ENCODE measurements around the gene TRAF3. TPM values are rescaled to one million over a fixed set of nuclear protein-coding genes. Genes with fewer than 3 reads are reported as not detected.

Gene TRAF3
- total RNA-seq, 2 experiments from 2014 or later: 28.9 to 31.0 TPM

GRCh38 chr14:102878174-102878969, 101.1 kb downstream of the TRAF3 start:
- H3K27me3 Mint-ChIP-seq (ENCODE audit: low read depth): no peaks in the 10 kb centered on the region
- H3K27ac Mint-ChIP-seq: no peak overlapping the region
- H3K4me1 Mint-ChIP-seq (ENCODE audit: low read depth): no peaks in the 10 kb centered on the region

DNA sequence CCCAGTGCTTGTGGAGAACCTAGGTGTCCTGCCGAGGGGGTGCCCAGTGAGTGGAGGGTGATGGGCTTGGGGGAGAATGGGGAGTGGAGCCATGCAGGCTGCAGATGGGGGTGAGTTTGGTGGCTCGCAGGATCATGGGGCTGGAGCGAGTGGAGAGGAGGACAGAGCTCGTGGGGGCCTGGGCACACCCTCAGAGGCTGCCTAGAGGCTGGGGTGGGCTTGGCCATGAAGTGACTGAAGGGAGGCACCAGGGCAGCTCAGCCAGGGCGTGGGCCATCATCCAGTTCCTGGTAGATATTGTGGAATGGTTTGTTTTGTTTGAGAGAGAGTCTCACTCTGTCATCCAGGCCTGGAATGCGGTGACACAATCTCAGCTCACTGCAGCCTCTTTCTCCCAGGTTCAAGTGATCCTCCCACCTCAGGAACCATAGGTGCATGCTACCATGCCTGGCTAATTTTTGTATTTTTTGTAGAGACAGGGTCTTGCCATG, 101.8 kb downstream of the TRAF3 start:
- ChIA-PET POLR2A (no interaction called here), CTCF (no interaction called here)
- H3K36me3 Mint-ChIP-seq (ENCODE audit: low read depth): peaks cover 12% of the 10 kb centered on the region
- no peak overlapping the region for H3K4me3 Mint-ChIP-seq
- no peaks in the 10 kb centered on the region for H3K27me3 Mint-ChIP-seq (ENCODE audit: low read depth)
- DNase-seq (no peak), ATAC-seq (no peak)
- no peaks in the 10 kb centered on the region for H3K4me1 Mint-ChIP-seq (ENCODE audit: low read depth)
- no peak overlapping the region for H3K27ac Mint-ChIP-seq
- no peaks in the 10 kb centered on the region for H3K9me3 Mint-ChIP-seq (ENCODE audit: insufficient read depth)

More at GRCh38 chr14:102878174-102878969, 101.1 kb downstream of the TRAF3 start:
- ChIA-PET CTCF (interaction anchor here (1.0 to 1.3 kb wide), 2 partner anchors 104 to 184 kb away, joined by 3 to 4 read pairs; no protein-coding TSS in a partner anchor), POLR2A (no interaction called here)
- DNase-seq: no peak
- H3K9me3 Mint-ChIP-seq (ENCODE audit: insufficient read depth): no peaks in the 10 kb centered on the region
- H3K36me3 Mint-ChIP-seq (ENCODE audit: low read depth): peaks cover 12% of the 10 kb centered on the region
- H3K4me3 Mint-ChIP-seq: no peak overlapping the region
- no peak for ATAC-seq

GRCh38 chr14:102882226-102882906, 105.1 kb downstream of the TRAF3 start:
- H3K27me3 Mint-ChIP-seq (ENCODE audit: low read depth): no peaks in the 10 kb centered on the region
- H3K9me3 Mint-ChIP-seq (ENCODE audit: insufficient read depth): no peaks in the 10 kb centered on the region
- no peak overlapping the region for H3K4me3 Mint-ChIP-seq
- ChIA-PET POLR2A (no interaction called here), CTCF (no interaction called here)
- H3K27ac Mint-ChIP-seq: no peak overlapping the region
- no peak for ATAC-seq
- H3K36me3 Mint-ChIP-seq (ENCODE audit: low read depth): peaks cover 13% of the 10 kb centered on the region
- no peak for DNase-seq
- H3K4me1 Mint-ChIP-seq (ENCODE audit: low read depth): no peaks in the 10 kb centered on the region

- H3K36me3 Mint-ChIP-seq (ENCODE audit: low read depth): peaks cover 13% of the 10 kb centered on the region
- H3K9me3 Mint-ChIP-seq (ENCODE audit: insufficient read depth): no peaks in the 10 kb centered on the region
- no peak overlapping the region for H3K4me3 Mint-ChIP-seq
- CTCF ChIA-PET: no interaction called here
- DNase-seq: no peak
- no peak overlapping the region for H3K27ac Mint-ChIP-seq
- no peak for ATAC-seq
- no peaks in the 10 kb centered on the region for H3K4me1 Mint-ChIP-seq (ENCODE audit: low read depth)
- H3K27me3 Mint-ChIP-seq (ENCODE audit: low read depth): no peaks in the 10 kb centered on the region
- POLR2A ChIA-PET: no interaction called here
Measured at GRCh38 chr14:102883089-102883541, 105.9 kb downstream of the TRAF3 start.

- no peak overlapping the region for H3K27ac Mint-ChIP-seq
- H3K4me3 Mint-ChIP-seq: no peak overlapping the region
- no peak for ATAC-seq
- H3K9me3 Mint-ChIP-seq (ENCODE audit: insufficient read depth): no peaks in the 10 kb centered on the region
- H3K36me3 Mint-ChIP-seq (ENCODE audit: low read depth): peaks cover 13% of the 10 kb centered on the region
- no peaks in the 10 kb centered on the region for H3K4me1 Mint-ChIP-seq (ENCODE audit: low read depth)
- ChIA-PET CTCF (no interaction called here), POLR2A (no interaction called here)
- no peaks in the 10 kb centered on the region for H3K27me3 Mint-ChIP-seq (ENCODE audit: low read depth)
- DNase-seq: no peak
Measured at GRCh38 chr14:102883554-102883953, 106.3 kb downstream of the TRAF3 start.

DNA sequence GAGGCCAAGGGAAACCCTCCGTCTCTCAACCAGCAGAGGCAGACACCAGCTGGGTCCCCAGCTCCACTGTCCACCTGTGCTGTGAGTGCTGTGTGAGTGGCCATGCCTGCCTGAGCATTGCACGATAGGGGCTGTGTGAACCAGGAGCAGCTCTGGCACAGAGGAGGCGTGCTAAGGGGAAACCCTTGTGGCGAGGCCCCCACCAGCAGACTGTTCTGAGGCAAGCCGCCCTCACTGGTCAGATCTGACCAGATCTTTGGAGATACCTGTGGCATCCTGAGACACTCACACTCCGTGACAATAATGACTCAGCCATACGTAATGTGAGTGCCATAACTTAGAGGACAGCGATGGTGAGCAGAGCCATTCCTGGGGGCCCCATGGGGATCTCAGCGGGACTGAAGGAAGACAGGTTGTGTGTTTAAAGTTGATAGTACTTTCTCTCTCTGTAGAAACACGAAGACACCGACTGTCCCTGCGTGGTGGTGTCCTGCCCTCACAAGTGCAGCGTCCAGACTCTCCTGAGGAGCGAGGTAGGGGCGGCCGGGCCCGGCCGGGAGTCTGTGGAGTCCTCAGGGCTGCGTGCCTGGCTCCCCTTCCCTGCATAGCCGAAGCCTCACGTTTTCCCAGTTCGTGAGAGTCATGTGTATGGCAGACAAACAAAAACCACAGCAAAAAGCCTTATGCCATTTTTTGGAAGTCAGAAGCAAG, 108.6 kb downstream of the TRAF3 start:
- Mint-ChIP-seq H3K9me3 (ENCODE audit: insufficient read depth) (no peaks in the 10 kb centered on the region), H3K27me3 (ENCODE audit: low read depth) (no peaks in the 10 kb centered on the region), H3K4me1 (ENCODE audit: low read depth) (no peaks in the 10 kb centered on the region), H3K4me3 (no peak overlapping the region), H3K27ac (no peak overlapping the region), H3K36me3 (ENCODE audit: low read depth) (peaks cover 14% of the 10 kb centered on the region)
- ATAC-seq (no peak), DNase-seq (no peak)
- ChIA-PET CTCF (no interaction called here), POLR2A (no interaction called here)

DNA sequence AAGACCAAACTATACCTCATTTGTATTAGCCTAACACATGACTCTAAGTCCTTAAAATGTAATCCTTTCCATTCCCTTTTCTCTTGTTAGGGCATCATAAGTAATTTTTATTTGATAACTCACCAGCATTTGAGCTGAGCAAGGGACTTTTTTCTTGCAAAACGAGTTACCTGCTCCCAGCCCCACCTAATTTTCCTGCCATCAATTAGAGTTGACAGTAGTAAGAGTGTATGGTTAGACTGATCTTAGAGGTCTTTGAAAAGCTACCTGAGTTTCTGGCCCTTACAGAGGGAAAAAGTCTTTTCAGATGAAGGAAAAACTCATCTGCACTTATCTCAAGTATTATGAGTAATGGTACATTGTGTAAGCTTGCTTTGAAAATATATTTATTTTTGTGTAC, 111.5 kb downstream of the TRAF3 start:
- ChIA-PET CTCF (interaction anchor here (0.9 to 1.1 kb wide), 3 partner anchors 29 to 194 kb away, joined by 3 to 4 read pairs (median 3); no protein-coding TSS in a partner anchor), POLR2A (no interaction called here)
- Mint-ChIP-seq H3K4me1 (ENCODE audit: low read depth) (no peaks in the 10 kb centered on the region), H3K9me3 (ENCODE audit: insufficient read depth) (no peaks in the 10 kb centered on the region), H3K27ac (no peak overlapping the region), H3K4me3 (no peak overlapping the region), H3K27me3 (ENCODE audit: low read depth) (no peaks in the 10 kb centered on the region), H3K36me3 (ENCODE audit: low read depth) (peaks cover 25% of the 10 kb centered on the region)
- ATAC-seq (no peak), DNase-seq (no peak)

DNA sequence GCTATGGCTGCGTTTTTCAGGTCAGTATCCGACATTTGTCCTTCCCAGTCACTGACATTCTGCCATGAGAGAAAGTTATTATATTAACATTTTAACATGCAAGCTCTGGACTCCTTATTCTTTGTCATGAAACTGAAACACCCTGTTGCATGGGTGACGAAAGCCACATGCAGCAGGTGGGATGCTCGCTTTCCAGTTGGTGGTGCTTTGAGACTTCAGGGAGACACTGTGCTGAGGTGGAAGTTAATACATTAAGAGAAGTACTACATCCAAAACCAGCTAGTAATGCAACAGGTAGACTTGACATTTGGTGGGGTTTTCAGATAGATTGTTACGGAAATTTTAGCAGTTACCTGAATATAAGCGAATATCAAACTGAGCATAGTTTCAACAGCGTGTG, 112.4 kb downstream of the TRAF3 start:
- POLR2A ChIA-PET: no interaction called here

GRCh38 chr14:102891111-102891510, 113.9 kb downstream of the TRAF3 start:
- ATAC-seq: no peak
- Mint-ChIP-seq H3K36me3 (ENCODE audit: low read depth) (peaks cover 32% of the 10 kb centered on the region), H3K9me3 (ENCODE audit: insufficient read depth) (no peaks in the 10 kb centered on the region), H3K27me3 (ENCODE audit: low read depth) (no peaks in the 10 kb centered on the region), H3K4me3 (no peak overlapping the region), H3K27ac (no peak overlapping the region), H3K4me1 (ENCODE audit: low read depth) (no peaks in the 10 kb centered on the region)
- DNase-seq: no peak
- CTCF ChIA-PET: no interaction called here
- POLR2A ChIA-PET: no interaction called here

More for the DNA sequence above, 112.4 kb downstream of the TRAF3 start:
- H3K36me3 Mint-ChIP-seq (ENCODE audit: low read depth): peaks cover 23% of the 10 kb centered on the region
- DNase-seq: no peak
- no peak overlapping the region for H3K4me3 Mint-ChIP-seq
- no peaks in the 10 kb centered on the region for H3K27me3 Mint-ChIP-seq (ENCODE audit: low read depth)
- no peak for ATAC-seq
- no peaks in the 10 kb centered on the region for H3K4me1 Mint-ChIP-seq (ENCODE audit: low read depth)
- H3K27ac Mint-ChIP-seq: no peak overlapping the region
- CTCF ChIA-PET: interaction anchor here (1.1 kb wide), 1 partner anchor 28 kb away, joined by 3 read pairs; no protein-coding TSS in a partner anchor
- H3K9me3 Mint-ChIP-seq (ENCODE audit: insufficient read depth): no peaks in the 10 kb centered on the region

- Mint-ChIP-seq H3K9me3 (ENCODE audit: insufficient read depth) (no peaks in the 10 kb centered on the region), H3K36me3 (ENCODE audit: low read depth) (peaks cover 33% of the 10 kb centered on the region), H3K4me1 (ENCODE audit: low read depth) (no peaks in the 10 kb centered on the region), H3K27ac (no peak overlapping the region), H3K27me3 (ENCODE audit: low read depth) (no peaks in the 10 kb centered on the region), H3K4me3 (no peak overlapping the region)
- ChIA-PET POLR2A (no interaction called here), CTCF (no interaction called here)
- no peak for ATAC-seq
- no peak for DNase-seq
Measured at GRCh38 chr14:102891556-102891955, 114.3 kb downstream of the TRAF3 start.

- Mint-ChIP-seq H3K27me3 (ENCODE audit: low read depth) (no peaks in the 10 kb centered on the region), H3K9me3 (ENCODE audit: insufficient read depth) (no peaks in the 10 kb centered on the region), H3K4me1 (ENCODE audit: low read depth) (no peaks in the 10 kb centered on the region), H3K27ac (no peak overlapping the region), H3K4me3 (no peak overlapping the region), H3K36me3 (ENCODE audit: low read depth) (peaks cover 32% of the 10 kb centered on the region)
- CTCF ChIA-PET: no interaction called here
- ATAC-seq (no peak), DNase-seq (no peak)
- POLR2A ChIA-PET: no interaction called here
Measured at GRCh38 chr14:102892651-102893050, 115.4 kb downstream of the TRAF3 start.

DNA sequence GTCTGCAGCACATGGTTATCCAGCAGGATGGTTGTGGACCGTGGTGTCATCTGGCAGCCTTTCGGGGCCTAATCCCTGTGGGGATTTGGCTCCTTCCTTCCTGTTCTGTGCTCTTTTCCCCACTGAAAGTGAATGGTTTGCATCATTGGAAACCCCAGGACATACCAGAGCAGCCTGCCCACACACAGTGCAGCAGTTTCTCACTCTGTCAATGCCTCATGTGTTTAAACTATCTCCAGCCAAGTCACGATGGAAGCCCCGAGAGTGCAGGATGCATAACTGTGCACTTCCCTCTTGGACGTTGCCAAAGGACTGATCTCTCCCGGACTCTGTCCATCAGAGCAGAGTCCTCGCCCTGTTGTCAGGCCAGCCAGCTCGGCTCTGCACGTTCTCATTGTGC, 116.2 kb downstream of the TRAF3 start:
- H3K4me3 Mint-ChIP-seq: no peak overlapping the region
- H3K27ac Mint-ChIP-seq: no peak overlapping the region
- no peak for DNase-seq
- H3K9me3 Mint-ChIP-seq (ENCODE audit: insufficient read depth): no peaks in the 10 kb centered on the region
- no peaks in the 10 kb centered on the region for H3K27me3 Mint-ChIP-seq (ENCODE audit: low read depth)
- ChIA-PET POLR2A (no interaction called here), CTCF (no interaction called here)
- ATAC-seq: no peak
- peaks cover under 1% of the 10 kb centered on the region for H3K4me1 Mint-ChIP-seq (ENCODE audit: low read depth)
- peaks cover 34% of the 10 kb centered on the region for H3K36me3 Mint-ChIP-seq (ENCODE audit: low read depth)

Measured in activated CD8-positive, alpha-beta T cell treated with anti-CD3 and anti-CD28 coated beads, Interleukin-2, amount 10 ng/mL, durations not matched to agents 7 days and 5 days (primary cell).